ENCODE data around the gene TACC3.

TACC3 gene

DNA sequence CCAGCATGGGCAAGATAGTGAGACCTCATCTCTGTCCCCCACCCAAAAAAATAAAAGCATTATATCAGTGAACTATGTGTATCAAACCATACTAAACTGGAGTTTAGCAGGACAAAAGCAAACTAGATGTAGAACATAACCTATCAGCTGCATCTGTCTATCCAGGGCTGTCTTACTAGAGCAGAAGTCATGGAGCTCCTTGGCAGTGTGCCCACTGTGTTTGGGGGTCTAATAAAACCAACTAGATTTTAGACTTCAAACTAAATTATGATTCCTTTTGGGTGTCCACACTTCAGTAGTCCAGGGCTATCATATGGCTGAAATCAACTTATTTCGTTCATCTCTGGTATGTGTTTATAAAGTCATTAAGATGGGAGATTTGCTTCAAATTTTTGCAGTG lies 17.5 kb upstream of the TACC3 start:
- no peak for DNase-seq (ENCODE audit: low read depth)

DNA sequence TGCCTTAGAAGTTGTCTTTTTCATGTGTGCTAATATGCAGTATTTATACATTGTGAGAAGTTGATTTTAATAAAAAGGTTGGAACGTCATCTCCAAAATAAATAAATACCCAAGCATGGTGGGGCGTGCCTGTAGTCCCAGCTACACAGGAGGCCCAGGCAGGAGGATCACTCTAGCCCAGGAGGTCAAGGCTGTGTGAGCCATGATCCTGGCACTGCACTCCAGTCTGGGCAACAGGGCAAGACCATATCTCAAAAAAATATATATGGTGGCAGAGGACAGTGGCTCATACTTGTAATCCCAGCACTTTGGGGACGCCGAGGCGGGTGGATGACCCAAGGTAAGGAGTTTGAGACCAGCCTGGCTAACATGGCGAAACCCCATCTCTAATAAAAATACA lies 15.6 kb upstream of the TACC3 start:
- DNase-seq (ENCODE audit: low read depth), result no peak

DNA sequence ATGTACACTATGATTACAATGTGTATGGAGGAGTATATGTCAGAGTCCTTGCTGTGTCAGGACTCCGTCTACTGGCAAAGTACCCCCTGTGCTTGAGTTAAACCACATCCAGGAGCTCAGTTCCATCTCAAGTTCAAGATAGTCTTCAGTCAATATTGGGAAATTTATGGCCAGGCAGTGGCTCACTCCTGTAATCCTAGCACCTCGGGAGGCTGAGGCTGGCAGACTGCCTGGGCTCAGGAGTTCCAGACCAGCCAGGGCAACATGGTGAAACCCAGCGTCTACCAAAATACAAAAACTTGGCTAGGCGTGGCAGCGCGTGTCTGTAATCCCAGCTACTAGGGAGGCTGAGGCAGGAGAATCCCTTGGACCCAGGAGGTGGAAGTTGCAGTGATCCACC lies 15.0 kb upstream of the TACC3 start:
- no peak for DNase-seq (ENCODE audit: low read depth)

DNA sequence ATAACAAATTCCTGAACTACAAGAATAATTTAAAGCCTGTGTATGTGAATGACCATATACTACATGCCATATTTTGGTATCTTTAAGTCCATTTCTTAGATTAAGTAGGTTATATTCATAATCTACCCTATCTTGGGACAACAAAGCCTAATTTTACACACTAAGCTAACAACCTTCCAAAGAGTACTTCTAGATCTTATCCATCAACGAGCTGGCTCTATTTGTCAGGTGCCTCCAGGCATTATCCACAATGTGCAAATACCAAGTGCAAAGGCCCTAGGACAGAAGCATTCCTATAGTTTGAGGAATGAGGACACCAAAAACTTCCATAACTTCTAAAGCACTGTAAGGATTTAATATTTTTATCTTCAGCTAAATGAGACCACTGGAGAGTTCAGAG lies 12.7 kb upstream of the TACC3 start:
- DNase-seq (ENCODE audit: low read depth), result no peak

DNA sequence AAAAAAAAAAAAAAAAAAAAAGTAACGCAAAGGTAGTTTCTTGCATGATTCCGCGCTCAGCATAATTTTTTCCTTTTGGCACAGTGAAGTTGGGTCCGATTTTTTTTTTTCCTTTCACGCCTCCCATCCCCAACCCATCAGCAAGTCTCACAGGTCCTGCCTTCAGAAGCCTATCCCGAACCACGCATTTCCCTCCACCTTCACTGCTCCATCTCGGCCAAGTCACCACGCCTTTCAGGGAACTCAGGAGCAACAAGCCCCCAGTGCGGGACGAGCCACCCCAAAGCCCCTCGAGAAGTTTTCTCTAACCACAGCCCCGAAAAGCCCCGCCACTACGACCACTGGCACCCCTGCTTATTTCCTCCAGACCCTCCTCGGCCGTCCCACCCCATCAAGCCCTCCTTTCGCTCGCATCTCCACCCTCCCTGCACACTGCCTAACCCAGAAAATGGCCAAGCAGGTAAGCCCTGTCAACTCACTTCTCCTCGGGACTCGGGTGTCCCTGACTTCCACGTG lies 10.2 kb upstream of the TACC3 start:
- DNase-seq (ENCODE audit: low read depth), result no peak

DNA sequence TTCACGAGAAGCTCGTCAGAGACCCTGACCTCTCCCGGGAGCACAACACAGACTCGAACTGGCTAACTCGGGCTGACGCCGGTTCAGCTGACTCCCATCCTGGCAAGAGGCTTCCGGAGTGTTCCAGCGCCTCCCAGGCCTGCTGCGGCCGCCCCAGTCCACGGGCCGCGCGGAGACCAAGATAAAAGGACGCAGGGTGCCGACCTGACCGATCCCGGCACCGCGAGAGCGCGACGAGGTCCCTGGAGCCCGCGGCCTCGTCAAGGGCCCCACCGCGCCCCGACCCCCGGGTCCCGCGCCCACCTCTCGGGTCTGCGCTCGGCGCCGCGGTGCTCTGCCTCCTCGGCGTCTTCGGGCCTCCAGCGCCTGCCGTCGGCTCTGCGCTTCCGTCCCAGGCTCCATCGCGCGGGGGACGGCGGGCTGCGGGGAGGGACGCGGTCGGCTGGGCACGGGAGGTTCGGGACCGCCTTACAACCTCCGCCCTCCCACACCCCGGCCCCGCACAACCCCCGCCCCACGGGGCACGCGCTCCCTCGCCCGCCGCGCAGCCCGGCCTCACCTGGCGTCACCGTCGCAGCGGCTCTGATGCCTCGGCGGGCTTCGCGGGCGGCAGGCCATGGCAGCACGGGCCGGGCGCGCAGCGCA lies 9.6 kb upstream of the TACC3 start:
- DNase-seq (ENCODE audit: low read depth), result no peak

DNA sequence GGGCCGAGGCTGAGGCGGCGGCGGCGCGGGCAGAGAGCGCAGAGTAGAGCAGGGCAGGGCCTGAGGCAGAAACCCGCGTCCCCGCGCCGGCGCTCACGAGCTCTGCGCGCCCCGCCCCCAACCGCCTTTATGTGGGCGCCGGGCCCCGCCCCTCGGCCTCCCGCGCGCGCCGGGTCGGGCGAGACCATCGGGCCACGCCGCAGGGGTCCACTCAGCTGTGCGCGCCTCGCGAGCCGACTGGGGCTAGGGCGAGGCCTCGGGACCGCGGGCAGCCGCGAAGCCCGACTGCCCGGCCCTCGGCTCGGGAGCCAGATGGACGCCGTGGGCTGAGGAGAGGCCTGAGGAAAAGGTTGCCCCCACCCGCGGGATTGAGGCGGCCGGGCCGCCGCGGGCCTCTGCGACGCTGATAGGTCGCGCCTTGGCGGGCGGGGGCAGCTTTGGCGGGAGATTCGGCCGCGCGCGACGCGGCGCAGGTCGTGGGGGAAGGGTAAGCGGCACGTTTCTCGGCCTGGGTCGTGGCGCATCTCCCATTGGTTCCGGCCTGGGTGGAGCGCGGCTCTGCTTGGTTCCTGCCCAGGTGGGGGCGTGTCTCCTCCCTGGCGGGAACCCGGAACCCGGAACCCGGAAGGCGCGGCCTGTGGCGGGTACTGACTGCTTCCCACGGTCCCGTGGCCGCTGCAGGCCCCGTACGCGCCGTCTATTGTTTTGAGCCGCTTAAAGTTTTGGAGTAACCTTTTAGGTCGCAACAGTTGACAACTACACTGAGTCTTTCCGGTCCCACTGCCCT lies 8.9 kb upstream of the TACC3 start, which contains the start of gene SLBP:
Gene SLBP, minus strand, starts transcription at position 104 of the 787 bp plus-strand sequence. CDS start 131 bp downstream, outside the sequence.
- DNase-seq (ENCODE audit: low read depth), result peak; percentile 99

DNA sequence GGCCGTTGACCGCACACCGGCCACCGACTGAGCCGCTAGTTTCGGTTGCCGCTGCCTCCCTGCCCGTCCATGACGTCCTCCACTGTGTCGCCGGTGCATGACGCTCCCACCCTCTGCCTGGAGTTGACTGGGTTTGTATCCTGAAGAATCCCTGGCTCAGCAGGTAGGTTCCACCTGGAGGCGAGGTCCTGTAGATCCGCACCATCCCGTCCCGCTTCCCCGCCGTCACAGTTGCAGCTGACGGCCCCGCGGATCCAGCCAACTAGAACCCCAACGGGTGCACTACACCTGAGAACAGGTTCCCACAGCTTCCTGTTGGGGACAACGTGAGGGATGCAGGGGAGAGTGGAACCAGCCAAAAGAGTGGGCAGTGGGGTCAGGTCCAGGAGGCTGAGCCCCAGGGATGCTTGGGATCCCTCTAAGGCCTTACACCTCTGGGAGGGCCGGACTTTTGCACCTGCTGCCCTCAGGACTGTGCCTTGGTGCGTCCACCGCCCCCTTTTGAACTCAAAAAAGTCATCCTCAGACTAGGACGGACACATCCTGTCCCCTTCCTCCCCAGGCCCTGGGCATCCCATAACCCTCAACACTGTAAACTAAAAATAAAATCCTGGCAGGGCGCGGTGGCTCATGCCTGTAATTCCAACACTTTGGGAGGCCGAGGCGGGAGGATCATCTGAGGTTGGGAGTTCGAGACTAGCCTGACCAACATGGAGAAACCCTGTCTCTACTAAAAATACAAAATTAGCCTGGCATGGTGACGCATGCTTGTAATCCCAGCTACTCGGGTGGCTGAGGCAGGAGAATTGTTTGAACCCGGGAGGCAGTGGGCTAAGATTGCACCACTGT lies 8.1 kb upstream of the TACC3 start:
- no peak for DNase-seq (ENCODE audit: low read depth)

DNA sequence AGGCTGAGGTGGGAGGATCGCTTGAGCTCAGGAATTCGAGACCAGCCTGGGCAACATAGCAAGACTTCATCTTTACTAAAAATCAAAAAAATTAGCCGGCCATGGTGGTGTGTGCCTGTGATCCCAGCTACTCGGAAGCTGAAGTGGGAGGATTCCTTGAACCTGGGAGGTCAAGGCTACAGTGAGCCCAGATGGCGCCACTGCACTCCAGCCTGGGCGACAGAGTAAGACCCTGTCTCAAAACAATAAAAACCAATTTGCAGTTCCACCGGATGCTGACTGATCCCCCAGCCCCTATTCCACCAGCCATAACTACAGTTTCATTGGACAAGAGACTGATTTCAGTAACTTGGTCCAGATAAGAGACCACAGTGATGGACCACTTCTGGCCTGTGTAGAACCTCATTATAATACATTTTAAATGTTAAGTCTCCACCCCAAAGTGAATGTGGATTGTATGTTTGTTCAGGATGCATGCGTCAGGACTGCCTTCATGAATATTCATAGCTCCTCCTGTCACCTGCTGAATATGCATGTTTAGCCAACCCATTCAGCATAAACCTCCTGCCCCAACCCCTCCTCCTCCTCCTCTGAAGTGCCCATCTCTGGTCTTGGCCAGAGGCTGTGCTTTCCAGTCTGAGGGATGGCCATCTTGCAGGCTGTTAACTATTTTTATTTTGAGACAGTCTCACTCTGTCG lies 6.9 kb upstream of the TACC3 start:
- no peak for DNase-seq (ENCODE audit: low read depth)

DNA sequence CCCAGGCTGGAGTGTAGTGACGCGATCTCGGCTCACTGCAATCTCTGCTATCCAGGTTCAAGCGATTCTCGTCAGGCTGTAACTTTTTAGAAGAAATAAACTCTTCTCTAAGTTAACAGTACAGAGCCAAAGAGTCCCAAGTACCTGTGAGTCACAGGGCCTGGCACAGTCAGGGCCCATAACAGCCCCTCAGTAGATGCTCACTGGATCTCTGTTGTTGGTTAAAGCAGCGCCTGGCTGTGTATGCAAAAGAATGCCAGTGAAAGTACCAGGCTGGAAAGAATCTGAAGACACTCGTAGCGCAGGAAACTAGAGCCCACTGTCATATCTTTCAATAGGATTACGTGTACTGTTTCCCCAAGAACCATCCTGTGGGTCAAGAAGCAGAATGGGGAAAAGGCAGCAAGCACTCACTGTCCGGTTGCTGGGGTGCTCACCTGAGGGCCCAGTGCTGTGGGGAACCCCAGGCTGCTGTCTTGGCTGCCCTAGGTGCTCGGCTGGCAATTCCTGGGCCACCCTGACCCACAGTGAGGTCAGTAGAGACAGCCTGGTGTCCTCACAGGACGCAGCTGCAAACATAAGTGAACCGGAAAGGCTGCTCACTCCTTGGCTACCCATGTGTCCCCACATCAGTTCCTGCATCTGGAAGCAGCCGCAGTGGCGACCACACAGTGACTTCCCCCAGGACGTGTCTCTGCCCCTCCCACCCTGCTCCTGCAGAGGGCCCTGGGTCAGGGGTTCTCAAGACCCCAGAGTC lies 6.1 kb upstream of the TACC3 start:
- no peak for DNase-seq (ENCODE audit: low read depth)

DNA sequence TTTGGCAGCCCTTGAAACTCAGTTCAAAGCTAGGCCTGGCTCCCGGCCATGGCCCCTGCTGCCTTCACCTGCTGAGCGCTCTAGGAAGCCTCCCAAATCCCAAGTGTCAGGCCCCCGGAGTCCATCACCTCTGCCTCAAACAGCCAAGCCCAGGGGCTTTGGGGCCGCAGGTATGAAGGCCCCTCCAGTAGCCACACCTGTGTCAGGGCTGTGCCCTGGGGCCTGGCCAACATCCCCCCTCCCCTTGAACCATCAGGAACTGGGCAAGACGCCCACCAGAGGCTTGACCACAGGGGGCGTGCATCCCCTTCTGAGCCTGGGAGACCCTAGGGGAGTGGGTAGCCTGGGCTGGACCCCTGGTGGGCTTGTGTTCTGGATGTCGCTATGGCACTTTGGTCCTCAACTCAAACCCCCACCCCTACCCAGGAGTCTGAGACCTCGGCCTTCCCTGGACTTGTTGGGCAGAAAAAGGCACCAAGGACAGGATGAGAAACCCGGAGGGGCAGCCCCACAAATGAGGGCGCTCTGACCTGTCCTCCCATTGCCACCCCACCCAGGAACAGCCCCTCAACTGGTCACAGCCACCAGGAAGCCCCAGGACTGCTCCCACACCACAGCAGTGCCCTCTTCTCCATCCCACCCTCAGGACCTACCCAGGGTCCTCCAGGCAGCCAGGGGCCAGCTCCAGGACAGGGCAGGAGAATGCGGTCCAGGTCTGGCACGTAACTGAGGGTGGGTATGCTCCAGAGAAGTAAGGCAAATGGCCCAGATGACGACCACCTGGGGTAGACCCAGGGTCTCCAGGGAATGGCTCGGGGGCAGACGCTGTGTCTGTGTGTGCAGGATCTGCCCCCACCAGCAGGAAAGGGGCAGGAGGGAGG lies 5.0 kb upstream of the TACC3 start:
- no peak for DNase-seq (ENCODE audit: low read depth)

DNA sequence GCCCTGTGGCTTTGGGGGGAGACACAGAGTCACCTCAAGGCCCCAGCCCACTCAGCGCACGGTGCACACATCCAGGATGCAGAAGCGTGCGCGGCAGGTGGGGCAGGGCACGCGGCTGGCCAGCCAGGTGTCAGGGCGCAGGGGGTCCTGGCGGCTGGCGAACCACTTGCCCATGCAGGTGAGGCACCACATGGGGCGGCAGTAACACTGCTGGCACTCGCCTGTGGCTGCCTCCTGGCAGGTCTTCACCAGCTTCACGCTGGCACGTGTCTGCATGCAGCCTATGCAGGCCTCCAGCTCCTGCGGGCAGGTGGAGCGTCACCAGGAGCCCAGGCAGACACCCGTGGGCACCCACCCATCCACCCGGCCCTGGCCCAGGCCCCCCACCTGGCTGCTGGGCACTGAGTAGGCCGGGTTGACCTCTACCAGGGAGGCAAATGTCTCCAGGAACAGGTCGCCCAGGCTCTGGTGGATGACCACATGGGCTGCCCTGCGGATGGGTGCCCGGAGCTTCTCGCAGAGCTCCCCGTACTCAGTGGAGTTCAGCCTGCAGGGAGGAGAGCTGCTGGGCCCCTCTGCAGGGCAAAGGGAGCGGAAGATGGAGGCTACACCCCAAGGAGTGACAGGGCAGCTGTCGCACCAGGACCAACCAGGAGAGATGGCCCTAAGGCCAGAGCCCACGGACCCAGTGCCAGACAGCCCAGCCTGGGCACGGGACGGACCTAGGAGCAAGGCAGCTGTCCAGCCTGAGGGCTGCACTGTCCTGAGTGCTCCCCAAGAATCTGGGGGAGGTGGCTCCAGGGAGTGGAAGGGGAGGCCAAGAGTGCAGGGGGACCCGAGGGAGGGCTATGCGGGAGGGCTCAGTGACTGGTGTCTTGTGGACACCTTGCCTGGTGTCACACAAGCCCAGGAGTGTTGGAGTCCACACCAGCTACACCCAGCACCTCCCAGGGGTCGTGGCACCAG lies 3.9 kb upstream of the TACC3 start:
- no peak for DNase-seq (ENCODE audit: low read depth)

DNA sequence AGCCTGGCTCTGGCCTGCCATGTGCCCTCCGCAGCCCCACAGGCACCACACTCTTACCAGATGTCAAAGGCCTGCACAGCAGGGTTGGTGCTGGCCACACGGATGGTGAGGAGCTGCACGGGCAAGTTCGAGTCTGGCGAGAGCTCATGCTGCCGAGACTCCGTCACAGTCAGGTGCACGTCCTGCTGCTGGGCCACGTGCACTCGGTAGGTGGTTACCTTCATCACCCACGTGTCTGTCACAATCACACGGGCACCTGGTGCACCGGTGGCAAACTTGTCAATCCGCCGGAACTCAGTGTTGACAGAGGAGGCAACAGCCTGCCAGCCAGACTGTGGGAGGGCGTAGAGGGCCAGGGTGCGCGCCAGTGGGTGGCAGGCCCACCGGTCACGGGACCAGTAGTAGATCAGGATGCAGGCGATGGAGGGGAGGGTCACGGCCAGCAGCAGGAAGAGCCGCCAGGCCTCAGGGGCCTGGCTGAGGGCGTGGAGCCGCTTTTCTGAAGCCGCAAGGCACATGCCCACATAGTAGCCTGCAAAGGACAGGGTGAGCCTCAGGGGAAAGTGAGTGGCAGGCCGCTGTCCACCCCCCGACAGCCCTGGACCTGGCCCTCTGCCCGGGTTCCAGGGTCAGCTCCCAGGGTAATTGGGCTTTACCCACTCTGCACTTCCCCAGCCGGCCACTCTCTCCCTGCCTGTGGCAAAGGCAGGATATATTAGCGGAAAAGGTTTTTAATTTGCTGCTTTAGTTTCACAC lies 3.0 kb upstream of the TACC3 start:
- DNase-seq (ENCODE audit: low read depth), result no peak

DNA sequence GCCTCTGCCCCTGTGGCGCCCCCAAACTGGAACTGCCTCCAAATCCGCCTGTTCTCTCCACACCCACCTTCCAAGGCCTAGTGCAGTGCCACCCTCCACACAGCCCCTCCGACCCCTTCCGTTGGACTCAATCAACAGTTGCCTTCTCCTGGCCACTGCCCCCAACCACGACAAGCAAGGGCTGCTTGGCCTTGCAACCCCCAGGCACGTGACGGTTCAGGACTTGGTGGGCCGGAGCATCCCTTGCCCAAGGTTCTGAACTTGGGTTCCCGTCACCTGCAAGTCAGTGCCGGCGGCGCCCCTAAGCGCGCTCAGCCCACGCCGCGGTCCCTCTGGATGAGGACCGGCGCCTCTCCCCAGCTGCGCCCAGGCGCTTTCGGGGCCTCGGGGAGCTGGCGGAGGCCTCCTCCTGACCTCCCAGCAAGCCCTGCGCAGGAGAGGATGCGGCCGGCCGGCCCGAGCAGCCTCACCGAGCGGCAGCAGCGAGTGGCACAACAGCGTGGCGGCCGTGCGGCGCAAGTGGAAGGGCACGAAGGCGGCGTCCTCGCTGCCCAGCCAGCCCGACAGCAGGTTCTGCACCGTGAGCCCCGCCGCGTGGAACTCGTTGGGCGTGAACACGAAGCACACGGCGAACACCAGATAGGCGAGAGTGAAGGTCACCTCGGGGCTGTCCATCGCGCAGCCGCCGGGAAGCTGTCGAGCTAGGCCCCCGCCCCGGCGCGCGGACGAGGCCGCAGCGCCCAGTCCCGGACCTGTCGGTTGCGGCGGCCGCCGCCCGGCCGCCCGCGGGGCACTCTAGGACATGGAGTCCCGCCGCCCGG lies 948 bp upstream of the TACC3 start:
- no peak for DNase-seq (ENCODE audit: low read depth)

DNA sequence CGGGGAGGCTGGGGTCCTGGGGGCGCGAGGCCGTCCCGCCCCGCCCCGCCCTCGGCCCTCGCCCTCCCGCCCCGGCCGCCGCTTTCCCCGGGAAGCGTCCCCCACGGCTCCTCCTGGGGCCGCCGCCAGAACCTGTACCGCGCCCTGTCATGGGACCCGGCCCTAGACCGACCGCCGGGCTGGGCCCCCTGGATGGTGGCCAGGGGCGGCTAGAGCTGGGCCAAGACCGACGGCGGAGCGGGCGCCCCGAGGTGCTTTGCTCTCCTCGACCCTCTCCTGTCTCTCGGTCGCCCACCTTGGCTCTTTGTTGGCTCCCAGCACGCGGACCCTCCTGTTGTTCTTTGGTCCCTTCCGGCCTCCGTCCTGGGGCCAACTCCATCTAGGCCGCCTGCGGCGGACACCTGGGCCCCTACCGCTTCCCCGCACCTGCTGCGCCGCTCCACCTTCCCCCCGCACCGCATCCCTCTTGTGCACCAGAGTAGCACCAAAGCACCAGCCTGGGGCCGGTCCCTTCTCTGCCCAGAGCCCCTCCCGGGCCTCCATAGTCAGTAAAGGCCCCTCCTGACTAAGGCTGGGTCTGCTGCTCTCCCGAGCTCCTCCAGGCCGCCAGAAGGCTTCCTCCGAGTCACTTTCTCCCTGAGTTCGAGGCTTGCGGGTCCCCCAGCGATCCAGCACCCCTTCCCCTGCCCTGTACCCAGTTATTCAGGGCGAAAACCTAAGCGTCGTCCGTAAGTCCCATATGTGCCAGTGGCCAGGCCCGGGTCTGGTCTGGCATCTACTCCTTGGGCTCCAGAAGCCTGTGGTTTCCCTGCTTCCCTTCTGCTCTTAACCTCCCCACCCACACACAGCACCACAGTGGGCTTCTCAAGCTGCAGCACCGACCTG lies 587 bp downstream of the TACC3 start:
- DNase-seq (ENCODE audit: low read depth), result no peak

DNA sequence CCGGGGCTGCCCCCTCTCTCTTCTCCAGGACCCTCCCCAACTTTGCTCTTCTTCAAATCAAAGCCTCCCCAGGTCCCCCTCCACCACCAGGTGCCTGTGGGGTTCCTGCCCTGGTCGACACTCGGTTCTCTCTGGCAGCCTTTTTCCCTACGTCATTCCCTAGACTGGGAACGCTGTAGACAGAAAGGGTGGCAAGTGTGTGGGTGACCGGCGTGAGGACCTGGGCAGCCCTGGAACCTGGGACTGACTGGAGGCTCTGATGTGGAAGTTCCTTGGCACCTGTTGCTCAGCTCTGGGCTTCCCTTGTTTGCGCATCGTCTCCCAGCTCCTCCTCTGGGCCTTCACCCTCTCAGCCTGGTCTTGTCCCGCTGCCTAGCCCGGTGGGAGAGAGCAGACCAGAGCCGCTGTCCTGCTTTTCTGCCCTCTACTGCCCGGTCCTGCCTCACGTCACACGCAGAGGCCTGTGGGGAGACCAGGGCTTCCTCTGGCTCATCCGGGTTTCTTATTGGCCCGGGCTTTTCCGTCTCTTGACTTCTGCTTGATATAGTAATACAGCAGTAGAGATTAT lies 1.3 kb downstream of the TACC3 start:
- DNase-seq (ENCODE audit: low read depth), result no peak
